H7 (cell line): Measurements from ENCODE around the gene KRTAP10-3. TPM values are rescaled to one million over a fixed set of nuclear protein-coding genes. Genes with fewer than 3 reads are reported as not detected.
"Not testable (repeated sequence)": the region's sequence is repeated elsewhere in the genome, so short reads cannot be mapped to it uniquely, and the experiment has no call there.

Experiments used
- DNase-seq: peaks from one replicate; pipeline ENCODE4 v3.0.0; 2012
- H3K27me3 ChIP-seq: 2 replicates; pipeline ENCODE4 v1.6.0; 2011; ENCODE audit warnings: mild to moderate bottlenecking, low read length; ENCODE audit not compliant: control insufficient read depth, insufficient read depth
- H3K36me3 ChIP-seq: replicated peaks from 2 replicates; pipeline ENCODE4 v1.5.1; 2011; ENCODE audit warnings: low read length; ENCODE audit not compliant: control insufficient read depth, insufficient read depth
- H3K4me3 ChIP-seq: 2 replicates; pipeline ENCODE4 v1.5.1; 2011; ENCODE audit warnings: low read depth, mild to moderate bottlenecking, control low read depth, low read length, moderate library complexity; ENCODE audit not compliant: insufficient read depth
- total RNA-seq: library from RNA; depleted of rRNA; stranded (reverse); fragments of >200 nt; shearing (Covaris generic); gene quantifications from 2 replicates; pipeline ENCODE4 v1.2.3, GENCODE V29; 2014

Gene KRTAP10-3
- total RNA-seq, 1 experiment from 2014 or later, result not detected

DNA sequence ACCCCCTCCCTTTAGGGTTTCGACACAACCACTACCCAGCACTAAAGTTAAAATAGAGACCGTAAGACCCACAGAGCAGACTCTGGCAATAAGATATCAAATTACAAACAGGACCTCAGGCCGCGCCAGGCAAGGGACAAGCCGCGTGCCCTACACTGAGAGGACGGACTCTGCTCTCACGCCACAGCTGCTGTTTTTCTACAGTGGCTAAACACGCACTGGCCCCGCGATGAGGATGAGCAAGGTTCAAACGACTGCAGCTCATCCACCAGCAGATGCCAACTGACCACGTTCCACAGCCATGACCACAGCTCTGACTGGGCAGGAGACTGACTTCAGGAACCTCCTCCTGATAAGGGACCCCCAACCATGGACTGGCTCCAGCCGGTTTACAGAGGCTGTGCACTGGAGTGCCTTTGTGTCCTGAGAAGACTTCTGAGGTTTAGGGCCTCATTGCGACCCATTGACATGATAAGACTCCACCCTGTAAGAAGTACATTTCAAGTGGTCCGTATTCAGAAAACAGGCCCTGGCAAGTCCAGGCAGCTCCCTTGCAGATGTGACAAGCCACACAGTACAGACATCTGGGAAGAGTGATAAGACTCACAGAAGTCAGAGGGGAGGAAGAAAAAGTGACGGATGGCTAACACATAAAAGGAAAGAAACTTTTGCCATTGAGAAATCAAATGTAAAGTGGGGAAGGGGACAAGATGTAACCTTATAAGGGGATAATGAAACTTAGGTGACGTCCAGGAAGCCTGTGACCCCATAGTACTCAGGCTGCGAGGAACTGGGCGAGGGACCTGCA is 35.2 kb upstream of the KRTAP10-3 start:
- no peak for DNase-seq
- no peak overlapping the region for H3K4me3 ChIP-seq
- H3K36me3 ChIP-seq, result no peaks in the 10 kb centered on the region
- no peaks in the 10 kb centered on the region for H3K27me3 ChIP-seq

DNA sequence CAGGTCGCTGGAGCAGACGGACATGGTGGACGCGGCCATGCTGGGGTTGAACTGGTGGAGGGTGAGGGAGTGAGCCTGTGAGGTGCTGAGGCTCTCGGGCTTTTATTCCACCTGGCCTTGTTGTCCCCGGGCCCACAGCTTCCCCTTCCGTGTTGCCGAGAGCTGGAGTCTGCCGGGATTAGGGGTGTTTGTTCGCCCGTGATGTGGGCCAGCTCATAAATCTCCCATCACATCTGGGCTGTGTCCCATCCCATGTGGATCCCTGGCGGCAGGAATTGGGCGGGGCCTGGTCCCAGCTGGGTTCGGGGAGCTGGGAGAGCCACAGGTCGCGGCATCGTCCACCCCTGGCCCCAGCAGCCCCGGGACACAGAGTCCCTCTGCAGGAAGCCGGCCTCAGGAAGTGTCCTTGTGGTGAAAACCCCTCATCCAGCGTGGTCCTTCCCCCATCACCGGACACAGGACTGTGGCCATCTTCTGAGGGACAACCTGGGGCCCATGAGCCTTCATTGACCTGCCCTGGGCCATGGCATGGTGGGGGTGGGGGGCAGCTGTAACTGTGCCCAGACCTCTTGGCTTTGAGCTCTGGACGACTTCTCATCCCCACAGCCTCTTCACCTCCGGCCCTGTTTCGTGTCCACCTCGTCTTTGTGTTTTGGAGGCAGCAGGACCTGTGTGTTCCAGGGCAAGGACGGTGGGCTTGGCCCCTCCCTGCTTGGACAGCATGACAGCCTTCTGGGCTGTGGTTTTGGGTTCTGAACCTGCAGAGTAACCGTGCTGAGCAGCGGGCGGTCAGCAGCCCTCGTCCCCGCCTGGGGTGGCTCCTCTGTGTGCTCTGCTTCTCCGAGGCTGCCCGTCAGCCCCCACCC is 34.1 kb upstream of the KRTAP10-3 start, which contains the start of gene KRTAP10-6:
Gene KRTAP10-6 (minus strand): TSS at position 60 of the 866 bp plus-strand sequence. CDS start 21 bp downstream, at position 39.
- DNase-seq, result peak; percentile 57
- no peaks in the 10 kb centered on the region for H3K27me3 ChIP-seq
- H3K4me3 ChIP-seq, result no peak within 1 kb of the TSS
- no peaks in the 10 kb centered on the region for H3K36me3 ChIP-seq

DNA sequence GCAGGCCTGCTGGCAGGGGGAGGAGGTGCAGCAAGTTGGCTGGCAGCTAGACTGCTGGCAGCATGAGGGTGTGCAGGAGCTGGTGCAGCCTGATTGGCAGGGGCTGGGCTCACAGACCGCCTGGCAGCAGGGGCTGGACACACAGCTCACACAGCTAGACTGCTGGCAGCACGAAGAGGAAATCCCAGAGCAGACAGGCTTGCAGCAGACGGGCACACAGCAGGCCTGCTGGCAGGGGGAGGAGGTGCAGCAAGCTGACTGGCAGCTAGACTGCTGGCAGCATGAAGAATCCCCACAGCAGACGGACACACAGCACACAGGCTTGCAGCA is 33.2 kb upstream of the KRTAP10-3 start:
- H3K27me3 ChIP-seq, DNase-seq, H3K36me3 ChIP-seq, H3K4me3 ChIP-seq: not testable (repeated sequence)

DNA sequence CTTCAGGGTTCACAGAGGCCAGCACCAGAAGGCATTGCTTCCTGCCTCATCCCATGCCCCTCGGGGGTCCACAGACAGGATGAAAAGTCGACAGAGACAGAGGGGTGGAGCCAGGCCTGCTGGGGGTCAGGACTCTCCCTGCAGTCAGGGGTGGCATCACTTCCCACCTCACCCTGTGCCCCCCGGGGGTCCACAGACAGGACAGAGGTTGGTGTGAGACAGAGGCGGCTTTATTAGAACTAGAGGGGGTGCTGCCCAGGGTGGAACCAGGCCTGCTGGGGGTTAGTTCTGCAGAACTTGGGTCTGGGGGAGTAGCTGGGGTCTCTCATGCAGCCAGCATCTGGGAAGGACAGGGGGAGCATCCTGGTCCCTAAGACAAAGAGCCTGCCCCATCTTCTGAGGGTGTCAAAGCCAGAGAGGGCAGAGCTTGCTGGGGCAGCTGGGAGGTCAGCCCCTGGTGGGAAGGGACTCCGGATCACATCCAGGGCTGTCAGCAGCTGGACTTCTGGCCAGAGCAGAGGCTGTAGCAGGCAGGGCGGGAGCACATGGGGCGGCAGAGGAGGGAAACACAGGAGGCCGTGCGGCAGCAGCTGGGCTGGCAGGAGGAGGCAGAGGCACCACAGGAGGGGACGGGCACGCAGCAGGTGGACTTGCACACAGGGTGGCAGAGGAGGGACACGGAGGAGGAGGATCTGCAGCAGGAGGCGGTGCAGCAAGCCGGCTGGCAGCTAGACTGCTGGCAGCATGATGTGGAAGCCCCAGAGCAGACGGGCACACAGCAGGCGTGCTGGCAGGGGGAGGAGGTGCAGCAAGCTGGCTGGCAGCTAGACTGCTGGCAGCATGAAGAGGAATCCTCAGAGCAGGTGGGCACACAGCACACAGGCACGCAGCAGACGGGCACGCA is 32.6 kb upstream of the KRTAP10-3 start:
- not testable (repeated sequence) for DNase-seq, H3K36me3 ChIP-seq, H3K4me3 ChIP-seq, H3K27me3 ChIP-seq

DNA sequence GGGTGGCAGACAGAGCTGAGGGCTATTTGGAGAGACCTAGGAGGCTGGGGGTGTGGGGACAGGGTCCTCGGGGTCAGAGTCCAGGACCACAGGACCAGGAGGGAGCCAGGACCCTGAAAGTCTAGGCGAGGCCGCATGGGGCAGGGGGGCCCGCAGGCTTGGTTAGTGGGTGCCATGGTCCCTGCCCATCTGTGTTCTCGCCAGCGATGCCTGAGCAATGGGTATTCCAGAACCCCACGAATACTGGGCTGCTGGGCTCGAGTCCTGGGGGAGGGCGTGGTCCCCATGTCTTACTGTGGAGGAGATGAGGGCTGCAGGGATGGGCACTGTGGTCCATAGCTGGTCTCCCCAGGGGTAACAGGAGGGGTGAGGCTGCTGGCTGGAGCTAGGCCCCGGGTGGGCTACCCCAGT is 31.7 kb upstream of the KRTAP10-3 start:
- no peak overlapping the region for H3K4me3 ChIP-seq
- no peak for DNase-seq
- H3K27me3 ChIP-seq, result no peaks in the 10 kb centered on the region
- H3K36me3 ChIP-seq, result no peaks in the 10 kb centered on the region

DNA sequence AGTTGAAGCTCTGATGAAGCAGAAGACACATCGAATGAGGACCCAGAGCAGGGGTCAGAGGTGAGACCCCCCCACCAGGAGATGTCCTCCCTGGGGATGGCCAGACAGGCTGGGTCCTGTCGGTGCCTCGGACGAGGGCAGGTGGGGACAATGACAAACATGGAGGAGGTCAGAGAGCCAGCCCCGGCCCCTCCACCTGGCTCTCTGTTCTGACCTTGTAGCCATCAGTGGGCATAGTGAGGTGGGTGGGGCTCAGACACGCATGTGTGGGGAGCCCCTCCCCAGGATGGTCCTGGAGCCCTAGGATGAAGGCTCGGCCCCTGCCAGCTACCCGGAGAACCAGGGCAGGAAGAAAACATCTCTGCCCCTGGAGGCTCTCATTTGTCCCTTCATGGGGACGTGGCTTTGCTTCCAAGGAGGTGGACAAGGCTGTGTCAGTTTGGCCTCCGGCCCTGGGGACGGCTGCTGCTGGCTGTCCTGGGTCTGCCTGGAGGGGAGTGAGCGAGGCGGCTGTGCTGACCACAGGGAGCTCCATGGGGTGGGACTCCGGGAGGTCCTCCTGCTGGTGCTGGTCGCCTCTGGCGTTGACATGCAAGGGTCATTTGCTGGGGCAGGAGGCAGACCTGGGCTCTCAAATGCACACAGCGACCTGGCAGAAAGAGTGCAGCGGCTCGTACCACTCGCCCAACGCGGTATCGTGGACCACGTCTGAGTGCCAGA is 31.2 kb upstream of the KRTAP10-3 start:
- no peaks in the 10 kb centered on the region for H3K27me3 ChIP-seq
- no peak for DNase-seq
- H3K4me3 ChIP-seq, result no peak overlapping the region
- no peaks in the 10 kb centered on the region for H3K36me3 ChIP-seq

DNA sequence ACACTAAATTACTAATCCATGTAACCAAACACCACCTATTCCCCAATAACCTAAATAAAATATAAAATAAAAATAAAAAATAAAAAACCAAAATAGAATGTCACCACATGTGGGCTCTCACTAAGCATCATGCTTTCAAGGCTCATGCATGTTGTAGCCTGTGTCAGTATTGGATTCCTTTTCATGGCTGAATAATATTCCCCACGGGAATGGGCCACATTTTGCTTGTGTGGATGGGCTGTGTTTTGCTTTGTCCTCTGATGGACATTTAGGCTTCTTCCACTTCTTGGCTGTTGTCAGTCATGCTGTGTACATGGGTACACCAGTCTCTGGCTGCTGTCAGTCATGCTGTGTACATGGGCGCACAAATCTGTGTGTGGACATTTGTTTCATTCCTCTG is 30.5 kb upstream of the KRTAP10-3 start:
- no peak overlapping the region for H3K4me3 ChIP-seq
- no peak for DNase-seq
- no peaks in the 10 kb centered on the region for H3K36me3 ChIP-seq
- no peaks in the 10 kb centered on the region for H3K27me3 ChIP-seq

DNA sequence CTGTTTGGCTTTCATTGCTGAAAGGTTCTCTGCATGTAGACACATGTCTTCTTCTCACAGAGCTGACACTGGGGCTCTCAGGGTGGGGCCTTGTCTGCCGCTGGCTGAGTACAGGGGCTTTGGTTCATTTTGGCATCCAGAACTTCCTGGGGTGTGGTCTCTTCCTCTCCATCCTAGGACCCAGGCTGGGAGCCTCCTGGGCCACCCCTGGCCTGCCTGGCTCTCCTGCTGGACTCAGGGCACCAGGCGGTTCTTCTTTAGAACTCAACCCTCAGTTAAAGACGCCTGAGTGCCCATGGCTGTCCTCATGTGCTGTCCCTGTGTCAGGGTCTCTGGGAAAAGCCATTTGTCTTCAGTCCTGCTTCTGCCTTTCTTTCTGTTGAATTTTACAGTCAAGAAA is 27.3 kb upstream of the KRTAP10-3 start:
- no peaks in the 10 kb centered on the region for H3K36me3 ChIP-seq
- H3K4me3 ChIP-seq, result no peak overlapping the region
- no peaks in the 10 kb centered on the region for H3K27me3 ChIP-seq
- DNase-seq, result no peak

DNA sequence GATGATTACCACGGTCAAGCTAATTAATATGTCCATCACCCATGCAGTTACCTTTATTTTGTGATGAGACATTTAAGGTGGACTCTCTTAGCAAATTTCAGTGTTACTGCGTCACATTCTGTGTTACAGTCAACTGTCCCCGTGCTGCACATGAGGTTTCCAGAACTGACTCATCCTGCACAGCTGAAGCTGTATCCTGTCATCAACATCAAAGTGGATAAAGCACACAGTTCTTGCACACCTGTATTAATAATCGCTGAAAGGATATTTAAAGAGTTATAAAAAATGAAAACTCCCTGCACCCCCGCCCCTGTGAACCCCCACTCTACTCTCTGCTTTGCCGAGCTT is 25.2 kb upstream of the KRTAP10-3 start:
- no peaks in the 10 kb centered on the region for H3K36me3 ChIP-seq
- DNase-seq, result no peak
- no peaks in the 10 kb centered on the region for H3K27me3 ChIP-seq
- H3K4me3 ChIP-seq, result no peak overlapping the region

DNA sequence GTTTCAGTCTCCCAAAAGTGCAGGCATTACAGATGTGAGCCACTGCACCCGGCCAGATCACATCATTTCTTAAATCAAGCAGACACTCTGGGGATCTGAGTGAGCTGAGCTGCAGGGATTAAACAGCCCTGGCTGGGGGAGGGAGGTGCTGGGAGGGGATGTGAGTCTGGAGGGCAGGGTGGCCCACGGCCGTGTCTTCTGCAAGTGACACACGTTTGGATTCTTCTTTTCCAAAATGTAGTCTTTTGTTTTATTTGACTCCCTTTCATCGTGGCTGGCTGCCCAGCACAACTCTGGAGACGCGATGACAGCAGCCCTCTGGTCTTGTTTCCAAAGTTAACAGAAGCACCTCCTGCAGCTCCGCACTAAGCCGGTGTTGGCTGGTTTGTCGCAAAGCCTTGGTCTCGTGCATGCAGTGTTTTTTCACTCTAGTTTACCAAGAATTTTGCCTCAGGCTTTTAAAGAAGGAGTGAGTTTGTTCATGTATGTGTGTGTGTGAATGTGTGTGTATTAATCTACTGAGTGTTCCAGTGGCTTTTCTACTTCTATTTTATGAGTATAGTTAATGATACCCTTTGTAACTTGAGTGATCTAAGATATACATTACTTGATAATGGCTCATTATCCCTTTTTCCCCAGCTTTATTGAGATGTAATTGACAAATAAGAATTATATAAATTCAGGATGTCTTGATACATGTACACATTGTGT is 24.6 kb upstream of the KRTAP10-3 start:
- no peaks in the 10 kb centered on the region for H3K27me3 ChIP-seq
- no peak for DNase-seq
- no peaks in the 10 kb centered on the region for H3K36me3 ChIP-seq
- H3K4me3 ChIP-seq, result no peak overlapping the region

DNA sequence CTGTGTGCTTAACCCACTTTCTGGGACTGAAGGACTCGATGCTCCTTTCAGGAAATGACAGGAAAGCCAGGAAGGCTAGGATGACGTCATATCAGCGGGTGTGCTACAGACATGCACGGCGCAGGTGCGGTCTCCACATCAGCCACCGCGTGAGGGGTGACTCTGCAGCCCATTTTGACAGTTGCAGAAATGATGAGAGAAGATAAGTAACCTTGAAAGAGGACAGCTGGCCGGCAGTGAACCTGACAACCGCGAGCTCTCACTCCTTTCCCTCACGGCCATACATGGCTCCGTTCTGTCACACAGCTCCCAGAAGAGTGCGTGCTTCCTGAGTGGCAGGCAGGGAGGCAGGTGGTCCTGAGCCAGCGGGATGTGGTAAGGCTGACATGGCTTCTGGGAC is 23.5 kb upstream of the KRTAP10-3 start:
- Histone ChIP-seq H3K4me3 (no peak overlapping the region), H3K27me3 (no peaks in the 10 kb centered on the region), H3K36me3 (no peaks in the 10 kb centered on the region)
- no peak for DNase-seq

DNA sequence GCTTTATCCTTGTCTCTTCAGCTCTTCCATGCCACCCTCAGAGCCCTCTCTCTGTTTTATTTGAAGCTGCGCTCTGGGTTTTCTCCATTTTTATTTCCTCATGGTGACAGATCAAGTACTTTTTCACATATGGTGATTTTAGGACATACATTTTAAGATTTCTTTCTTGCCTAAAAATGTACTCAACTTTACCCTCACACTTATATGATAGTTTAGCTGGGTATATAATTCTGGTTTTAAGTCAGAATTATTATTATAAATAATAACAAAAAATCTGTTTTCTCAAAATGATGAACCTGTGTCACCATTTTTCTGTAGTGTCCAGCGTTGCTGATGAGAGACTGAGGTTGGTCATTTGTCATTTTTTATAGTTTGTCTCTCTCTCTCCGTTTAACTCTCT is 22.6 kb upstream of the KRTAP10-3 start:
- no peak for DNase-seq
- no peak overlapping the region for H3K4me3 ChIP-seq
- no peaks in the 10 kb centered on the region for H3K27me3 ChIP-seq
- H3K36me3 ChIP-seq, result no peaks in the 10 kb centered on the region

DNA sequence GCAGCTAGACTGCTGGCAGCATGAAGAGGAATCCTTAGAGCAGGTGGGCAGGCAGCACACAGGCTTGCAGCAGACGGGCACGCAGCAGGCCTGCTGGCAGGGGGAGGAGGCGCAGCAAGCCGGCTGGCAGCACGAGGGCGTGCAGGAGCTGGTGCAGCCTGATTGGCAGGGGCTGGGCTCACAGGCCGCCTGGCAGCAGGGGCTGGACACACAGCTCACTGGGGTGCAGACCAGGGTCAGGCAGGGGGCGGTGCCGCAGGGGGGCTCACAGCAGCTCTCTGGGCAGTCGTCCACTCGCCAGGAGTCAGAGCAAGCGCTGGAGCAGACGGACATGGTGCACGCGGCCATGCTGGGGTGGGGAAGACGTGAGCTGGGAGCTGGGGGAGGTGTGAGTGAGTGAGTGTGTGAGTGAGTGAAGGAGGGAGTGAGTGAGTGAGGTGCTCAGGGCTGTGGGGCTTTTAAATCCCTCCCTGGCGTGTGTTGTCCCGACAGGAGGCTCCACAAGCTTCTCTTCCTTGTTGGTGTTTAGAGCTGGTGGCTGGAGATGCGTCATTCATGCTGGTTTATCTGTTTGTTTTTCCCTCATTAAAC is 21.7 kb upstream of the KRTAP10-3 start, which contains the start of gene KRTAP10-5:
Gene KRTAP10-5 (minus strand): TSS at position 374 of the 591 bp plus-strand sequence. CDS start 26 bp downstream, at position 348.
- not testable (repeated sequence) for H3K27me3 ChIP-seq, H3K4me3 ChIP-seq, H3K36me3 ChIP-seq, DNase-seq
